ENCODE data around the gene MRO.

DNA sequence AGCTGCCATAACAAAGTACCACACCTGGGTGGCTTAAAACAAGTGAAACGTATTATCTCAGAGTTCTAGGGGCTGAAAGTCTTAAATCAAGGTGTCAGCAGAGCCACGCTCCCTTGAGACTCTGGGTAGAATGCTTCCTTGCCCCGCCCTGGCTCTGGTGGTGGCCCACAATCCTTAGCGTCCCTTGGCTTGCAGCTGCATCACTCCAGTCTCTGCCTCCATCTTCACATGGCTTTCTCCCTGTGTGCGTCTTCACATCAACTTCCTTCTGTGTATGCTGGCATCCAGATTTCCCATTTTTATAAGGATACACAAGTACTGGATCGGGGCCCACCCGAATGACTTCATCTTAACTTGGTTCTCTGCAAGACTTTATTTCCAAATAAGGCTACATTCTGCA lies 62.5 kb downstream of the MRO start:
- TF ChIP-seq, protein P1, sequence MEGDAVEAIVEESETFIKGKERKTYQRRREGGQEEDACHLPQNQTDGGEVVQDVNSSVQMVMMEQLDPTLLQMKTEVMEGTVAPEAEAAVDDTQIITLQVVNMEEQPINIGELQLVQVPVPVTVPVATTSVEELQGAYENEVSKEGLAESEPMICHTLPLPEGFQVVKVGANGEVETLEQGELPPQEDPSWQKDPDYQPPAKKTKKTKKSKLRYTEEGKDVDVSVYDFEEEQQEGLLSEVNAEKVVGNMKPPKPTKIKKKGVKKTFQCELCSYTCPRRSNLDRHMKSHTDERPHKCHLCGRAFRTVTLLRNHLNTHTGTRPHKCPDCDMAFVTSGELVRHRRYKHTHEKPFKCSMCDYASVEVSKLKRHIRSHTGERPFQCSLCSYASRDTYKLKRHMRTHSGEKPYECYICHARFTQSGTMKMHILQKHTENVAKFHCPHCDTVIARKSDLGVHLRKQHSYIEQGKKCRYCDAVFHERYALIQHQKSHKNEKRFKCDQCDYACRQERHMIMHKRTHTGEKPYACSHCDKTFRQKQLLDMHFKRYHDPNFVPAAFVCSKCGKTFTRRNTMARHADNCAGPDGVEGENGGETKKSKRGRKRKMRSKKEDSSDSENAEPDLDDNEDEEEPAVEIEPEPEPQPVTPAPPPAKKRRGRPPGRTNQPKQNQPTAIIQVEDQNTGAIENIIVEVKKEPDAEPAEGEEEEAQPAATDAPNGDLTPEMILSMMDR (IDR thresholded peaks at IDR 0.05; ENCODE audit: low read depth, low read length), result no peak
- no peak for TF ChIP-seq EZH2phosphoT487 (IDR thresholded peaks at IDR 0.05; ENCODE audit: low read depth)
